Smooth muscle cell of the brain vasculature (primary cell): ENCODE results near the gene PRCC.
A peak's percentile ranks its signal among the peaks of the same experiment; 100 is the strongest.
"Not testable (repeated sequence)": the region's sequence is repeated elsewhere in the genome, so short reads cannot be mapped to it uniquely, and the experiment has no call there.

ENCODE experiments used
- DNase-seq: peaks from one replicate; pipeline ENCODE4 v3.0.0-alpha.2; 2012; ENCODE audit warnings: low read depth, low spot score

Gene PRCC

DNA sequence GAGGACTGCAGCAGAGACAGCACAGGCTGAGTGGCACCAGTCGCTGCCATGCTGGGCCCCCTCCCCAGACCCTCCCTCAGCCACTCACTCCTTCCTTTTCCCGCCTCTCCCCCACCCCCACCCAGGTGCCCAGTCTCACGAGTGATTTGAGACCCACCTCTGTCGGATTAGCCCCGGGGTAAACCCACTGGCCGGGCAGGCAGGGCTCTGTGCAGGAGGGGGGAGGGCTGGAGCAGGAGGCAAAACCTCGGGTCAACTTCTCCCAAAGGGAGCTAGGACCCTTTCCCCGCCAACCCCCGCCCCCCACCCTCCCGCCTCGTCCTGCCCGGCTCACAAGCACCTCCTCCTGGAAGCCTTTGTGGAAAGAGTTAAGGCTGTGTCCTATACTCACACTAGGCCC lies 23.0 kb upstream of the PRCC start:
- DNase-seq = no peak

DNA sequence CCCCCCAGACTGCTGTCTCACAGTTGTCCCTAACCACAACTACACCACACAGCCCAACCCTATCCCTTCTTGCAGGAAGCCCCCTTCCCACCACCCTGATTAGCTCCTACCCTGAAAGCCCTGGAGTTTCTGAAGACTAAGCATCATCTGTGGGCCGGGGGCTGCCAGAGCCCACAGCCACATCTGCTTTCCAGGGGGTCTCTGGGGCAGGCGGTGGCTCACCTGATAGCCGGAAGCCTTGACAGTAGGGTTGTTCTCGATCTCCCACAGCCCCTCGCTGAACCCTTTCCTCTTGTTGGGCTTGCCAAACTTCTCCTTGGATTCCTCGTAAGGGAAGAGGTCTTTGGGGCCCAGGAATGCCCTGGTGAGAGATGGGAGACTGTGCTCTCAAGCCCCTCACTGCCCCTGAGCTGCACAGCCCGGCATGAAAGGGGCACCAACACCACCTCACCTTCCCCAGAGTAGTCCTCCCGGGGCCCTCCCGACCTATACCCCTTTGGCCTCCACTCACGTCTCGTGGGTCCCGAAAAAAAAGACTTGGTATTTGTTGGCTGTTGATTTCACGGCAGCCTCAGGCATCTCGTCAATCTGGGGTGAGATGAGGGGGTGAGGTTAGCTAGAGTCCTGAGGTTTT lies 22.4 kb upstream of the PRCC start:
- DNase-seq = no peak

DNA sequence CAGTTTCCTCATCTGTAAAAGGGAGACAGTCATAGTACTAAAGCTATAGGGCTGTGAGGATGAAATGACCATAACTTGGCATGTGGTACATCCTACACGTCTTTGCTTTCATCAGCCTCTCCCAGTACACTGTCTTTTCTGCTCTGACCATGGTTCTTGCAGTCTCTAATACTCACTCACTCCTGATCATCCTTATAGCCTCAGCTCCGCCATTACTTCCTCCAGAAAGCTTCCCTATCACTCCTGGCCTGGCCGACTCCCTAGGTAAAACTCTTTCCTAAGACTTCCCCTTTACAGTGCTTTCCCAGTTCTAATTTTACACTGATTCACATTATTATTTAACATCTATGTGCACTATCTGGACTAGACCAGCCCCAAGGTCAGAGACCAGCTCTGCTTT lies 21.5 kb upstream of the PRCC start:
- no peak for DNase-seq

DNA sequence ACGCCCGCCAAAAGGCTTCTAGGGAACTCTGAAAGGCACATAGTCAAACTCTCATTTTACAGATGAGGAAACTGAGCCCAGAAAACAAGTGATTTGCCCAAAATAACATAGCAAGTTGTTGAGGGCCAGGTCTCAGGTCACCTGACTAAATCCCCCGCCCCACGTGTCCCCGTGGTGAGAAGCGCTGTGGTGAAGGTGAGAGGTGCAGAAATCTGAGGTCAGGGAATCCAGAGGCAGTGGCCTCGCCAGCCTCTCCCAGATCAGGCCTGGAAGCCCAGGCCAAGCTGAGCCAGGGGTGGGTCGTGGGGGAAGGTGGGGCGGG lies 21.0 kb upstream of the PRCC start:
- DNase-seq = no peak

DNA sequence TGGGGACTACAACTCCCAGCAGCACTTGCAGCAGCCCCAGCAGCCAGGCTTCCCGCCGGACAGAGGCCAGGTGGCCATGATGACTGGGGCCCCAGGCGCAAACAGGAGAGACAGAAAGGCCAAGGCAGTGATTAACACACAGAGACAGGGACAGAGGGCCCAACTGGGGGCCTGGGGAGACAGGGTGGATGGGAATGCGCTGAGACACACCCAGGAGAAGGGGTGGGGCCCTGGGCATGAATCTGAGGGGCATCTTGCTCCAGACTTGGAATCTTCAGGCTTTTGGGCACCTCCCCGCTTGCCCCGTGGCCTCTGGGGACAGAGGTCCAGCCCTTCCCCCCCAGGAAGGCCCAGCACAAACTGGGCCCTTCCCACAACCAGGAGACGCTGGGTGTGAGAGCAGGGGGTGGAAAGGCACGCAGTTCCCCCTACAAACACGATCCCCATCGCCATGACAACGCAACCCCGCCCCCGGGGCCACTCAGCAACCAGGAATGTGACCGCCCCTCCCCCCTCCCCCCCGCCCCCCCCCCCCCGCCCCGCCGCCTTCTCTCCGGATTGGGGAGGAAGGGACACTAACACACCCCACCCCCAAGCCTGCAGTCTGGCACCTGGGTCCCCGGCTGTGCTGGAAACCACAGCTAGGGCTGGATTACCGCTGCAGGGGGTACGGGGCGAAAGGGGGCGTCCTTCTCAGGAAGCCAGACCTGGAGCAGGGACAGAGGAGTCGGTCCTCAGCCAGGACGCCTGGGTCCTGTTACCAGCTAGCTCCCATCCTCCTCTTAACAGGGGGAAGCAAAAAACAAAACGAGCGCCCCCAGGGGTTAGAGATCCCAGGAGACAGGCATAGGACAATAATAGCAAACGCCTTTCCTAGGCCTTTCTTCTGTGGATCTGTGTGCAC lies 20.4 kb upstream of the PRCC start:
- peak; percentile 72 for DNase-seq

DNA sequence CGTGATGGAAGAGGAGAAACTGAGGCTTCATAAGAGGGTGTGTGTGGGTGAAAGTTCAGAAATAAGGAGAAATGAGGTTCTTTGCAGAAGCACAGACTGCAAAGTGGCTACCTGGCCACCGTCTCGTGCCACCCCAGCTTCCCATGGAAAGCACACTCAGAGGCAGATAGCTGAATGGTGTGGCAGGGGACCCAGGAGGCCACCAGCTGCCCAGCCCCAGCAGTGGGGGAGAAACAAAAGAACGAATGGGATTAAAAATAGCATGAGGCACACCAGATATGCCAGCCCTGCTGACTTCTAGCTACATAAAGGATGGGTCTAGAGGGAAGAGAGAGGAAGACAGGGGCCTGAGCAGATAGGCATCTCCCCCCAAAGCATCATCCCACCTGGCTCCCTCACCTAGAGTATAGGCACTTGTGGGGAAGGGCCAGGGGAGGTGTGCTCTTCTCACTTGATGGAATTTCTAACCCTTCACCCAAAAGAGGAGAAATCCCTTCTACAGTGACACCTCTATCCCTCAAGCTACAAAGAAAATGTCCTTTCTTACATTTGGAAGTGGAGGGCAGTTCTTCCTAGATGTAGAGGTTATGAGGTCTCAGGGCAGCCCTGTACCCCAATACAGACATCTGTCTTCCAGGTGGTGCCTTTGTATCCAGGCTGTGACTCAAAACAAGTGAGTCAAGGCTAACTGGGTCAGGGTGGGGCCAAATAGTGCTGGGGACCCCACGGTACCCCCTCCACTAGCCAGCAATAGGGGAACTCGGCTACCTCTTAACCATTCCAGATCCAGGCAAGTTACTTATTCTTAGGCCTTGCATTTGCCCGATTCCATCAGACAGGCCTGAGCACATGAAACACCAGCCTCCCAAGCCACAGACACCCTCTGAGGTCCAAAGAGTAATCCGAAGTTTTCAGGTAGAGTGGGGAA lies 19.3 kb upstream of the PRCC start:
- DNase-seq = no peak

DNA sequence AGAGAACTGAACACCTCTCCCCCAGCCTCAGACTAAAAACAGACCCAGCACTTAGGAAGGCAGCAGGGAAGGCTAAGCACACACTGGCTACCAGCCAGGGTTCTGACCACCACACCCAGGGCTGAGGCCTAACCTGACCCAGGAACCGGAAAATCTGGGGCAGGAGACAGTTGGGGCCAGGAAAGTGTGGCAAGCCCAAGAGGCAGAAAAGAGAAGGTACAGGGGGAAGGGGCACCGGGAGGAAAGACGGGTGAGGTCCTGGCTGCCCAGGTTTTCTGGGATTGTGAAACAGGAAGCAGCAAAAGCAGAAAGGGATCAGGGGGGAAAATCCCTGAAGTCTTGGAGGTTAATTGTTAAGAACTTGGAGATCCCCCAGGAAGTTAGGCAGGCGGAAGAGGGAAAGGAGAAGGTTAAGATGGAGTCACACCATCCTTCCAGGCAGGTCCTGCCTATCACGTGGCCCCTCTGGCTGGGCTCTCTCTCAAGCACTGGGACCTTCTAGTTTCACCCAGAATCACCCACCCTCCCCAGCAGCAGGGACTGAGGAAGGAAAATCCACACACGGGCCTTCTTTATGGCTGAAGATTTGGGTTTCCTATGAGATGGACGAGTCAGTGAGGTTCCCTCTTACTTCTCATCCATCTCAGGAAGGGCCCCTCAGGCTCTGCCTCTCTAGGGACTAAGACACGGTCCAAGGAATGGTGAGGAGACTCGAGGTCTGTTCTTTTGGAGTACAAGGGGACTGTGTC lies 18.5 kb upstream of the PRCC start:
- DNase-seq = no peak

DNA sequence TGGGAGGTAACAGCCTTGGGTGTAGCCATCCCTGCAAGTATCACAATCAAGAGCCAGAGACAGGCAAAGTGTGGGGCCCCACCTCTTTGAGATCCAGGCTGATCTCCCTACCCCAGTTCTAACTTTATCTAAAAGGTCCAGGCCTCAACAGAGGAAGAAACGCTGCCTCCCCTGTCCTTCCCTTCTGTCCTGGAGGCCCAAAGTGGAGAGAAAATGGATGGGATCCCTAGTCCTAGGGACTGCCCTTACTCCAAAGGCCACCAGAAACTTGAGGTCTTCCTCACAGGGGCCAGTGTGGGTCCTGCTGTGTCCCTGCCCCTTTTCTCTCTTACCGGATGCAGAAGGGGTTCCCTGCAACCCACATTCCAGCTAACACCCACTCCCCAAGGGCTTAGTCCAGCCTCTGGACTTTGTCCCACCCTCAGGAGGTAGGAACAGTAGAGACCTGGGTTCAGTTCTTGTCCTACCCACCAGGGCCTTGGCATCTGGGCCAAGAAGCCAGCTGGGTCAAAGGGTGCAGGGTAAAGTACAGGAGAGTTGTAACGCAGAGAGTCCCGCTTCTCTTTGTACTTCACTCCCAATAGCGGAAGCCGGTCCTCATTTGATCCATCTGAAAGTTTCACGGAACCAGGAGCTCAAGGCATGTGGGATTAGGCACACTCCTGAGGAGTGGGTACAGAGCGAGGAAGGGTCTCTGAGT lies 17.8 kb upstream of the PRCC start:
- no peak for DNase-seq

DNA sequence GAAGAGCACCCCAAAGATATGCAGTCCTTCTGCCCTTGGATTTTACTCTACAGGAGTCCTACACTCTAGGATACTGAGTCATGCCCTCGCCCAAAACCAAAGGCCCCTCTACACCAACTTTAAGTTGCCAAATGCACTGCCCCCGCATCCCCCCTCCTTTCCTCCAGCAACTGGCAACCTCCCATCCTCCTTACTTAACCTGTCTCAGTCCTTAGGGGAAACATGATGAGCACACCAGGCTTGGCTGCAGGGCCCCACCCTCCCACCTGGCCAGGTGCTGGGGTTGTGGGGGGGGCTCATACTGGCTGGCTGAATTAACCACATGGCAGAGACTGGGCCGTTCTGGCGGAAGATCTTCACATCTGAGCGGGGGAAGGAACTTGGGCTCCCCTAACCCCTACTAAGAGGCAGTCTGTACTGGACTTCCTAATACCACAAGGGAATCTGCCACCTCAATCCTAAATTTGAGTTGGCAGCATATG lies 17.1 kb upstream of the PRCC start:
- DNase-seq = no peak

DNA sequence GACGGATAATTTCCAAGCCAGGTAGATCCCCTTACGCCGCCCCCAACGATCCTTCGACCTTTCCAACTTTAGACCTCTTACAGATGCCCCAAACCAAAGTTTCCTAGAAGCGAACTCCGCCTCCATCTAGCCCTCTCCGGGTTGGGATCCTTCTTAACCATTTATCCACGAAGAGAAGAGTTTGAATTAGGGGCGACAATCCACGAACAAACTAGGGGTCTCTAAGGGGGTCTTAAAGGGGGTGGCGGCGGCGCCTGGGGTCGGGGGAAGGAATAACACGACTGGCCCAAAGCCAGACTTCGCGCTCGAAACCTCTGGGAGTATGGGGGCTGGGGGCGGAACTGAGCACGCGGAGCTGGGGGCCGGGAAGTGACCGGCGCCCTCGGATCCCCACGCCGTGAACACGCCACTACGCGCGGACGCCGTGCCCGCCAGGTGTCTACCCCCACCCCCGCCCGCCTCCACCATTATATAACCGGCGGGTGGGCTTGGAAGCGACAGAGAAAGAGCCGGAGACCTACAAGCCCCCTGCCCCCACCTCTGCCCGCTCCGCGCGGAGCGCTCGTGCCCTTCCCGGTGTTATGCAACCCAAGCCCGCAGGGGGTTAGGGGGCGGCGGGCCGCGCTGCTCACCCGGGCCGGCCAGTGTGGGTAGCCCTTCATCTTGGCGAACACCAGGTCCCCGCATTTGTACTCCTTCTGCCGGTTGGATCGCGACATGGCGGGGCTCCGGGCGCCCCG lies 16.5 kb upstream of the PRCC start:
- no peak for DNase-seq

DNA sequence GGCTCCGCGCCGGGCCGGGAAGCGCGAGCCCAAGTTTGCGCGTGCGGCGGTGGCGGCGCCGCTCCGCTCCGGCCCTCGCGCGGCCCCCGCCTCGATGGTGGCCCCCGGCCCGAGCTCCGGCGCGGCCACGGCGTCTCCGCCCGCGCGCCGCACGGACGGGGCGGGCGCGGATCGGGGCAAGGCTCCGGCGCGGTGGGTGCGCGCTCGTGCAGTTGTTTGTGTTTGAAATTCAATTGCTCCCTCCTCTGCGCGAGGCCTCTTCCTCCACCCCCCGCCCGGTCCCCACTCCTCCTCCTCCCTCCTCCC lies 15.9 kb upstream of the PRCC start, which contains the start of gene HDGF:
HDGF (minus strand) TSS at position 225 of the 306 bp plus-strand sequence. CDS start 246 bp downstream, outside the sequence.
- no peak for DNase-seq

DNA sequence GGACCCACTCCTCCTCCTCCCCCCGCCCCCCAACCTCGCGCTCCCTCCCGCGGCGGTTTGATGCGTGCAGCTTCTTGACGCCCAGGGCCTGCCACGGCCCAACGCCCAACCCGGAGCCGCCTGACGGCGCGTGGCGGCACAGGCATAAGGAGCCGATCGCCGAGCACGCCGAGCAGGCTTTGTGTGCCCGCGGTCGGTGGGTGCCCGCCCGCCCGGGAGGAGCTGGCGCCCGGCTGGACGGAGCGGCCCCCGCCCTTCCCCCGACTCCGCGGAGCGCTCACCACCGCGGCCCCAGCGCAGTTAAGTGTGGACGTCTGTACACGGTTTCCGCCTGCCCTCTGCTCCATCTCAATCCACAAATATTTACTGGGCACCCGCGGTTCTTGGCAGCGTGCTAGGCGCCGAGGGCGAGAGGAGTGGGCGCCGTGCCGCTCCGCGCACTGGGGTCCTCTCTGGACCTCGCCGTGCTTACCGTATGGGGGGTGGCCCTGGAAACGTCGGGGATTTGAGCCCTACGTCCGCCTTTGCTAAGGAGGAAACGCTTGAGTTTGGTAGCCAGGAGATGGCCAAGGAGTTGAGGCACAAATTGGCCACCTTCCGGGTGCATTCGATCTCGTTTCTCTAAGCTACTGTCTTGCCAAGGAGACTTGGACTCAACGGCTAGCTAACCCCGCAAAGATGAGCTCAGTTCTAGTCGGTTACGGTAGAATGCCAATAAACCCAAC lies 15.4 kb upstream of the PRCC start:
- DNase-seq = peak; percentile 95

DNA sequence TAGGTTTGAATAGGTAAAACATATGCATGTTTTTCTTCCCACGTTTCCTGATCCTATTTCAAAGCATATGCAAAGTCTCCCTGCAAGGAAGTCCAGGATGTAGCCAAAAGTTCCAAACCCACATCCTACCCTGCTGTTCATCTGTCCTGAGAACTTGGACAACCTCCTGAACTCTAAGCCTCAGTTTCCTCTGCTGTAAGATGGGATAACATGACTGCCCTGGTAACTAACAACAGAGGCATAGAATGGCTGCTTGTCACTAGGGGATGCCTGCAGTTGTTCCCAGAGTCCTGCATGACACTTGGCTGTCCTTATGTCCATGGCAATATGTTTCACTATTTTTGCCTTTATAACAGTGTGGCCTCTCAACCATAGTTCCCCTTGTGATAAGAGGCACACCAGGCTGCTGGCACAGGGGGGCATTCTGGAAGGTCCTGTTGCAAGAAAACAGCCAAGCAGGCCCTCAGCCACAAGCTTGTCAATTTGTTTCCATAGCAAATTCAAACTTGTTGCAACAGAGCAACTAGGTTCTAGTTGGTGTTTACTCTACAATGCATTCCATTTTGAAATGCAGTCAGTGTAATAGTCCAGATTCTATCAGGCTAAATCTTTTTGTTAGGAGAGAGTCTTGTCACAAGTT lies 14.4 kb upstream of the PRCC start:
- DNase-seq = no peak

DNA sequence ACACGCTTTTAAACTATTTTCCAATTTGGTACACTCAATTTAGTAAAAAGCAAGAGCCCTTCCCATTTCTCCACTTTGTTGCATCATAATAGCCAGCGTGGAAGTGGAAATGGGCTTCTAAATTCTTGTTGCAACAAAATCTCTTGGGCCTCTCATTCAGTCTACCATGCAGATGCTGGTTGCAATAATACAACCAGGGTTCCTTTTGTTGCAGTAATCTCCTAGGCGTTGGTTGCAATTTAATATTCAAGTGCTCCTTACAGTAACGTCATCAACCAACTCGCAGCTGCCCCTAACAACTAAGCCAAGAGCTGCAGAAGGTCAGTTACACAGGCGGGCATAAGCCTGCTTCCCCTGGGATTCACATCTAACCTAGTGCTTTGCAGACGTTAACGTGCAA lies 13.1 kb upstream of the PRCC start:
- no peak for DNase-seq

DNA sequence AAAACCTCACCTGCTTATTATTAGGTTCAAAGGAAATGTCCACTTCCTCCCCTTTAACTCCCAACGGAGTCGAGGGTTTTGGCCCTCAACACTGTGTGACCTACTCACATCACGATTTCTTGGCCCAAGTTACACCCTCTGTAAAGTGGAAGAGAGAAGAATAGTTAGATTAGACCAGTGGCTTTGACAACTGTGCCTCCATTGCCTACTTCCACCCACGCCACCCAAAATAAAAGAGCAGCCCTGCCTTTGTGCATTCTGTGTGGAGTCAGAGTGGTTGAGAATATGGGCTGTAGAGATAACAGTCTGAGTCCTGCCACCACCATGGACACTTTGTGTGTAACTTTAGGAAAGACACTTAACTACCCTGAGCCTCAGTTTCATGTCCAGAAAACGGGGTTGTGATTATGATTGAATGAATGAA lies 11.8 kb upstream of the PRCC start:
- no peak for DNase-seq

DNA sequence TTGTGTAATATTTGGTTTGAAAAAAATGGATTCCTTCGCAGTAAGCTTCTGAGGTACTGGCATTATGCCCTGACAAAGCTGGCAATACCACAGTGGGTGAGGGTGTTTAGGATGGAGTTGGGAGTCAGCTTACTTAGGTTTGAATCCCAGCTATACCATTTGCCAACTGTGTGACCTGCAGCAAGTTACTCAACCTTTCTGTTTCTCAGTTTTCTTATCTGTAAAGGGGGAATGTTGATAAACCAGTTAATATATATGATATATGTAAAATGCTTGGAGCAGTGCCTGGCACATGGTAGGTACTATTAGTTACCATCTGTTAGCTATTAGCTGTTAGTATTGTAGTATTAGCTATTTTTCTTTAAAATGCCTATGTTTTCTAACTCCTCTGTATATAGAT lies 11.0 kb upstream of the PRCC start:
- no peak for DNase-seq

DNA sequence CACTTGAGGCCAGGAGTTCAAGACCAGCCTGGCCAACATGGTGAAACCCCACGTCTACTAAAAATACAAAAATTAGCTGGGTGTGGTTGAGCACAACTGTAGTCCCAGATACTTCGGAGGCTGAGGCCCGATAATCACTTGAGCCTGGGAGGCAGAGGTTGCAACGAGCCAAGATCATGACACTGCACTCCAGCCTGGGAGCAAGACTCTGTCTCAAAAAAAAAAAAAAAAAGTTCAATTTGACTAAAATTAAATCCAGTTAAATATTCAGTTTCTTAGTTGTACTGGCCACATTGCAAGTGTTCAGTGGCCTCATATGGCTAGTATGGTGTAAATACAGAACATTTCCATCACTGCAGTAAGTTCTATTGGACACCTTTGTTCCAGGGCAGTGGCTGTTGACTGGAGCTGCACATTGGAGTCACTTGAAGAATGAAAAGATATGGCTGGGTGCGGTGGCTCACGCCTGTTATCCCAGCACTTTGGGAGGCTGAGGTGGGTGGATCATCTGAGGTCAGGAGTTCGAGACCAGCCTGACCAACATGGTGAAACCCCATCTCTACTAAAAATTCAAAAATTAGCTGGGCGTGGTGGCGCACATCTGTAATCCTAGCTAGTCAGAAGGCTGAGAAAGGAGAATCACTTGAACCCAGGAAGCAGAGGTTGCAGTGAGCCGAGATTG lies 9.6 kb upstream of the PRCC start:
- DNase-seq = not testable (repeated sequence)

DNA sequence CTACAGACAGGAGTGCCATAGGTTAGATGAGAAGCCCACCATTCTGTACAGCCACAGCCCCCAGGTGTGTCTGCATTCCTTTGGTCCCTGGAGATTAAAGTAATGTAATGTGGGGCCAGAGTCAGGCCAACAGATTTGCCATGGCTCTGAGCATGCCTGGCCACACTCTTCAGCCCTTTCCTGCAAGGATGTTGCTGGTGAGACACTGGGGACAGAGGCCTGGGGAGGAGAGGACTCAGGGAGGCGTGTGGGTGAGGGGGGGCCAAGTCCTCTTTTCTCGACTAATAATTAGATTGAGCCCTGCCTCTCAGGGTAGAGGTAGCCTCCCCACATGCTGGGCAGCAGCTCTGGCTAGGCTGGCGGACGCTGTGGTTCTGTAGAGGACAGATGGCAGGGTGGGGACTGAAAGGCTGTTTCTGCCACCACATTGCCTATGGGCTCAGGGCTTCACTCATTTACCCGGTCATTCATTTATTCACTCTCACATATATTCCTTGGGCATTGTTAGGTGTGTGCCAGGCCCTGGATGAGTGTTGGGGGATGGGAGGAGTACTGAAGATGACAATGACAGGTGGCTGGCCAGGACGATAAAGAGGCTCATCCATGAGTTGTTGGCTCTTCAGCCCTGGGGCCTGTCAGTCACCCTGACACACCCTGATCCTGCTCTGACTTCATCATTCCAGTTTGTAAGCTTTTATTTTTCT lies 7.1 kb upstream of the PRCC start:
- DNase-seq = no peak
